GM23338 (cell line): ENCODE results near the gene UBE2V1. TPM values are rescaled to one million over a fixed set of nuclear protein-coding genes. Genes with fewer than 3 reads are reported as not detected.

Experiments used
- ATAC-seq: fragments of 200-7000 bp; cut with Tn5 transposase; 3 replicates; pipeline ENCODE4 v1.9.1; 2020
- DNase-seq: peaks from one replicate; pipeline ENCODE4 v3.0.0-alpha.2; 2015; ENCODE audit warnings: low spot score
- H2AFZ ChIP-seq: fragments of 200-600 bp; sonication (generic); 2 replicates; pipeline ENCODE4 v1.8.0; 2016; ENCODE audit warnings: antibody characterized with exemption, mild to moderate bottlenecking, moderate library complexity
- H3F3A ChIP-seq: fragments of 200-600 bp; sonication (generic); replicated peaks from 2 replicates; pipeline ENCODE4 v1.8.0; 2017; ENCODE audit warnings: antibody characterized with exemption, mixed run types, low read depth
- H3K27ac ChIP-seq: fragments of 200-600 bp; sonication (generic); 2 replicates; pipeline ENCODE4 v1.6.1; 2016; ENCODE audit warnings: low read depth
- H3K27me3 ChIP-seq: fragments of 200-600 bp; sonication (generic); 2 replicates; pipeline ENCODE4 v1.8.0; 2016; ENCODE audit warnings: mild to moderate bottlenecking, mixed run types, moderate library complexity; ENCODE audit not compliant: insufficient read depth
- H3K36me3 ChIP-seq: fragments of 200-600 bp; sonication (generic); 2 replicates; pipeline ENCODE4 v1.8.0; 2016; ENCODE audit warnings: mild to moderate bottlenecking; ENCODE audit not compliant: insufficient read depth
- H3K4me1 ChIP-seq: fragments of 200-600 bp; sonication (generic); 2 replicates; pipeline ENCODE4 v1.8.0; 2016; ENCODE audit warnings: mild to moderate bottlenecking, moderate library complexity; ENCODE audit not compliant: insufficient read depth
- H3K4me2 ChIP-seq: fragments of 200-600 bp; sonication (generic); 2 replicates; pipeline ENCODE4 v1.7.1; 2017; ENCODE audit warnings: mixed run types
- H3K4me3 ChIP-seq: fragments of 200-600 bp; sonication (generic); 2 replicates; pipeline ENCODE4 v1.6.1; 2016; ENCODE audit warnings: mixed run types
- H3K79me2 ChIP-seq: fragments of 200-600 bp; sonication (generic); replicated peaks from 2 replicates; pipeline ENCODE4 v1.8.0; 2017; ENCODE audit warnings: mild to moderate bottlenecking; ENCODE audit not compliant: insufficient read depth
- H3K9me2 ChIP-seq: fragments of 200-600 bp; sonication (generic); 2 replicates; pipeline ENCODE4 v1.8.0; 2017; ENCODE audit not compliant: insufficient read depth
- H4K20me1 ChIP-seq: fragments of 200-600 bp; sonication (generic); replicated peaks from 2 replicates; pipeline ENCODE4 v1.8.0; 2017; ENCODE audit warnings: mild to moderate bottlenecking; ENCODE audit not compliant: insufficient read depth
- H3K27ac Mint-ChIP-seq: 2 replicates; pipeline ENCODE4 v1.8.0; 2020; ENCODE audit warnings: inconsistent platforms, mild to moderate bottlenecking, moderate library complexity, mixed read lengths
- H3K27me3 Mint-ChIP-seq: 3 replicates; pipeline ENCODE4 v1.8.0; 2022; ENCODE audit warnings: low read depth, mild to moderate bottlenecking, moderate library complexity, mixed read lengths, inconsistent platforms; ENCODE audit not compliant: insufficient read depth, poor library complexity
- H3K36me3 Mint-ChIP-seq: 3 replicates; pipeline ENCODE4 v1.8.0; 2021; ENCODE audit warnings: low read depth, mild to moderate bottlenecking, inconsistent platforms, moderate library complexity, mixed read lengths
- H3K4me1 Mint-ChIP-seq: 3 replicates; pipeline ENCODE4 v1.8.0; 2020; ENCODE audit warnings: mild to moderate bottlenecking, inconsistent platforms, mixed read lengths
- H3K4me3 Mint-ChIP-seq: 3 replicates; pipeline ENCODE4 v1.8.0; 2021; ENCODE audit warnings: moderate library complexity, mild to moderate bottlenecking, inconsistent platforms, mixed read lengths
- H3K9me3 Mint-ChIP-seq: 3 replicates; pipeline ENCODE4 v1.8.0; 2020; ENCODE audit warnings: moderate library complexity, mild to moderate bottlenecking, inconsistent platforms, mixed read lengths
- CREB1 ChIP-seq: fragments of 250-450 bp; sonication (Bioruptor Pico); IDR thresholded peaks from 2 replicates; pipeline ENCODE4 v1.5.0; 2020; ENCODE audit warnings: low read depth, mild to moderate bottlenecking, moderate library complexity
- ETS1 ChIP-seq: IDR thresholded peaks from 2 replicates; pipeline ENCODE4 v1.6.1; 2016; ENCODE audit warnings: antibody characterized with exemption
- EZH2 ChIP-seq: fragments of 200-600 bp; sonication (generic); IDR thresholded peaks from one replicate; pipeline ENCODE4 v1.8.0; 2017; ENCODE audit warnings: antibody characterized with exemption, mild to moderate bottlenecking, low read depth; ENCODE audit not compliant: unreplicated experiment
- EZH2phosphoT487 ChIP-seq: fragments of 200-600 bp; sonication (generic); IDR thresholded peaks from one replicate; pipeline ENCODE4 v1.8.1; 2018; ENCODE audit warnings: antibody characterized with exemption; ENCODE audit not compliant: unreplicated experiment
- JUNB ChIP-seq: IDR thresholded peaks from one replicate; pipeline ENCODE4 v1.6.1; 2016; ENCODE audit warnings: antibody characterized with exemption; ENCODE audit not compliant: unreplicated experiment
- NANOG ChIP-seq: IDR thresholded peaks from 2 replicates; pipeline ENCODE4 v1.6.1; 2016; ENCODE audit warnings: antibody characterized with exemption, borderline replicate concordance
- POLR2AphosphoS5 ChIP-seq: IDR thresholded peaks from 2 replicates; pipeline ENCODE4 v1.6.1; 2016; ENCODE audit warnings: antibody characterized with exemption, low read depth
- REST ChIP-seq: IDR thresholded peaks from one replicate; pipeline ENCODE4 v1.6.1; 2018; ENCODE audit warnings: antibody characterized with exemption; ENCODE audit not compliant: unreplicated experiment
- STAT1 ChIP-seq: IDR thresholded peaks from one replicate; pipeline ENCODE4 v1.6.1; 2016; ENCODE audit warnings: antibody characterized with exemption; ENCODE audit not compliant: unreplicated experiment
- ZNF114 ChIP-seq: fragments of 250-450 bp; sonication (Bioruptor Pico); IDR thresholded peaks from 2 replicates; pipeline ENCODE4 v1.5.0; 2020; ENCODE audit warnings: mild to moderate bottlenecking, moderate library complexity
- ZNF331 ChIP-seq: fragments of 250-450 bp; sonication (Bioruptor Pico); IDR thresholded peaks from 2 replicates; pipeline ENCODE4 v1.5.0; 2020; ENCODE audit warnings: low read depth, mild to moderate bottlenecking, moderate library complexity
- polyA plus RNA-seq: library from polyadenylated mRNA; unstranded; fragments of >200 nt; fragmentation: Nextera tagmentation; extraction: Ambion mirVana; gene quantifications from 2 replicates; pipeline ENCODE4 v1.2.1, GENCODE V29; 2016
- total RNA-seq: library from RNA; depleted of rRNA; stranded (reverse); fragments of >200 nt; shearing (Covaris generic); gene quantifications from 2 replicates; pipeline ENCODE4 v1.2.3, GENCODE V29; 2014

The UBE2V1 gene
- total and polyA plus RNA-seq, 2 experiments from 2014 or later, result 105 to 302 TPM

- H3K79me2 ChIP-seq, result no peaks in the 10 kb centered on the region
- Mint-ChIP-seq H3K27ac (no peak overlapping the region), H3K4me3 (no peak overlapping the region), H3K27me3 (peaks cover 7% of the 10 kb centered on the region), H3K36me3 (no peaks in the 10 kb centered on the region), H3K9me3 (no peaks in the 10 kb centered on the region), H3K4me1 (peaks cover 13% of the 10 kb centered on the region)
- no peaks in the 10 kb centered on the region for H3K27me3 ChIP-seq
- DNase-seq (no peak), ATAC-seq (no peak)
- H3K4me3 ChIP-seq, result no peak overlapping the region
- peak overlapping the region; percentile 59; the same call in 1 of the 2 replicates for H2AFZ ChIP-seq
- H3K27ac ChIP-seq, result no peak overlapping the region
- H3K9me2 ChIP-seq, result no peaks in the 10 kb centered on the region
- no peaks in the 10 kb centered on the region for H3F3A ChIP-seq
- H4K20me1 ChIP-seq, result no peaks in the 10 kb centered on the region
- TF ChIP-seq EZH2, result no peak
- no peak for TF ChIP-seq ZNF114 (CRISPR knock-in tag)
- TF ChIP-seq STAT1, result no peak
- no peak for TF ChIP-seq REST
- TF ChIP-seq JUNB, result no peak
- no peak for TF ChIP-seq POLR2AphosphoS5
- no peak for TF ChIP-seq CREB1 (CRISPR knock-in tag)
- H3K4me2 ChIP-seq, result no peak overlapping the region
- no peaks in the 10 kb centered on the region for H3K4me1 ChIP-seq
- no peaks in the 10 kb centered on the region for H3K36me3 ChIP-seq
Measured at GRCh38 chr20:50040432-50041245, 72.3 kb downstream of the UBE2V1 start.

- peaks cover 13% of the 10 kb centered on the region for H3K4me1 Mint-ChIP-seq
- H3K4me1 ChIP-seq, result no peaks in the 10 kb centered on the region
- H3K27ac ChIP-seq, result no peak overlapping the region
- no peaks in the 10 kb centered on the region for H3K36me3 Mint-ChIP-seq
- H2AFZ ChIP-seq, result peak overlapping the region; percentile 59
- H3F3A ChIP-seq, result no peaks in the 10 kb centered on the region
- H3K27me3 ChIP-seq, result no peaks in the 10 kb centered on the region
- H3K4me3 ChIP-seq, result no peak overlapping the region
- ATAC-seq (peak; percentile 36), DNase-seq (no peak)
- no peaks in the 10 kb centered on the region for H3K9me2 ChIP-seq
- no peak overlapping the region for H3K27ac Mint-ChIP-seq
- no peak overlapping the region for H3K4me2 ChIP-seq
- no peaks in the 10 kb centered on the region for H3K79me2 ChIP-seq
- no peaks in the 10 kb centered on the region for H3K36me3 ChIP-seq
- H3K9me3 Mint-ChIP-seq, result no peaks in the 10 kb centered on the region
- H3K4me3 Mint-ChIP-seq, result no peak overlapping the region
- no peaks in the 10 kb centered on the region for H4K20me1 ChIP-seq
- H3K27me3 Mint-ChIP-seq, result peaks cover 6% of the 10 kb centered on the region
- TF ChIP-seq ZNF114 (CRISPR knock-in tag) (no peak), EZH2 (no peak), STAT1 (no peak), CREB1 (CRISPR knock-in tag) (no peak), NANOG (no peak), JUNB (no peak), EZH2phosphoT487 (no peak), REST (no peak), ETS1 (no peak), POLR2AphosphoS5 (no peak), ZNF331 (CRISPR knock-in tag) (no peak)
Measured at GRCh38 chr20:50039706-50040431, 73.1 kb downstream of the UBE2V1 start.
